ENCODE data around the gene LYPD3.

Gene LYPD3

DNA sequence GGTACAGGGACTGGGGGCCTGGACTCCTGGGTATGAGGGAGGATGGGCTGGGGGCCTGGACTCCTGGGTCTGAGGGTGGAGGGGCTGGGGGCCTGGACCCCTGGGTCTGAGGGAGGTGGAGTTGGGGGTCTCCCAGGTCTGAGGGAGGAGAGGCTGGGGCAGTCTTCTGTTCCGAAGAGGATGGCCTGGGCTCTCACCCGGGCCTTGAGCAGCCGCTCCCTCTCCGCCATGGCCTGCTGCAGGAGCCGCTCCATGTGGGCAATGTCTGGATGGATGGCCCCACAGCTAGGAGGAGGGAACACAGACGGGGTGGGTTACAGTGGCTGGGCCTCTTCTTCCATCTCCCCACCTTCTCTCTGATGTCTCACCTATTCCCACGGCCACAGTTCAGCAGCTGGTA, 21.0 kb upstream of the LYPD3 start:
- DNase-seq (ENCODE audit: low read depth, low spot score): no peak

DNA sequence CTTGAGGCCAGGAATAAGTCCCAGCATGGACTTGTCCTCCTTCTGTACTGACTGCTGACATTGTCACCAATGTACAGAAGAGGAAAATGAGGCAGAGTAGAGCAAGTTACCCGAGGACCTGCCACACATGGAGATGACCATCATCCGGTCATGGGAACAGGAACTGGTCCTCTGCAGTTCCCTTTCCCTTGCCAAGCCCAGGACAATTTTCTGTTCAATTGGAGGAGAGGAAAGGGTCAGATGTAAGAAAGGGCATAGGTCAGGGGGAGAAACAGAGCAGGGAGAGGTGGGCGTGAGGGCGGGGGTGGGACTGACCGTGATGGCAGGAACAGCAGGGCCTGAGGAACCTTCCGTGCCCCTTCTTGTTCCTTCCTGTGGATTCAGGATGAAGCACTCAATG, 20.5 kb upstream of the LYPD3 start:
- DNase-seq (ENCODE audit: low read depth, low spot score): no peak

DNA sequence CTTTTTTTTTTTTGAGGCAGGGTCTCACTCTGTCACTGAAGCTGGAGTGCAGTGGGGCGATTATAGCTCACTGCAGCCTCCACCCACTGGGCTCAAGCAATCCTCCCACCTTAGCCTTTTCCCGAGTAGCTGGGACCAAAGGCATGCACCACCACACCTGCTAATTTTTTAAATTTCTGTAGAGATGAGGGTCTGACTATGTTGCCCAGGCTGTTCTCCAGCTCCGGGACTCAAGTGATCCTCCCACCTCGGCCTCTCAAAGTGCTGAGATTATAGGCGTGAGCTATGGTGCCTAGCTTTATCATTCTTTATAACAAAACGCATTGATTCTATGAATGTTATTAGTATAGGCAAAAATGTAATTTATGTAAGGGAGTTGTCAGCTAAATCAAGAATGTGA, 17.9 kb upstream of the LYPD3 start:
- DNase-seq (ENCODE audit: low read depth, low spot score): no peak

DNA sequence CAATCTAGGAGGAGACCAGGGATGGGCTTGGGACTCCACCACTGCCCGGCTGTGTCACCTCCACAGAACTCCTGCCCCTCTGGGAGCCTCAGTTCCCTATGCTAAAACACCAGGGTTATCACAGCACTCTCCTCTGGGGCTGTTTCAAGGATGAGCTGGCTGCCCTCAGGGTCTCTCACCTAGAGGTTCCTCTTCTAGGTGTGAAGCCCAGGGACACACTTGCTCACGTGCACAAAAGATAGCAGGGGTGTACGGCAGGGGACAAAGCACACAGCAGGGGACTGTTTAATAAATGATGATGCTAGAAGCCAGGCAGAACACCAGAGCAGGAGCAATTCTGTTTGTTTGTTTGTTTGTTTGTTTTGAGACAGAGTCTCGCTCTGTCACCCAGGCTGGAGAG, 16.8 kb upstream of the LYPD3 start:
- peak; percentile 34 for DNase-seq (ENCODE audit: low read depth, low spot score)

DNA sequence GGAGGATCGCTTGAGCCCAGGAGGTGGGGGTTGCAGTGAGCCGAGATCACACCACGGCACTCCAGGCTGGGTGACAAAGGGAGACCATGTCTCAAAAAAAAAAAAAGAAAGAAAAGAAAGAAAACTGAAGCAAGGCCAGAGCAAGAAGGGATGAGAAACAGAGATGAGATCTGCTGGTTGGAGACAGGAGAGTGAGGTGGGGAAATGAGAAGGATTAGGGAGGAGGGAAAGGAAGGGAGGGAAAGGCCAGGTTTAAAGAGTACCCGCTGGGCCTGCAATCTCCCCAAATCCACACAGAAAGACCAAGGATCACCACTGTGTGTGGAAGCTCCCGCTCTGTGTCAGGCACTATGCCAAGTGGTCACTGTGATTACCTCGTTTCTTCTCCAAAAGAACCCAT, 16.3 kb upstream of the LYPD3 start:
- no peak for DNase-seq (ENCODE audit: low read depth, low spot score)

DNA sequence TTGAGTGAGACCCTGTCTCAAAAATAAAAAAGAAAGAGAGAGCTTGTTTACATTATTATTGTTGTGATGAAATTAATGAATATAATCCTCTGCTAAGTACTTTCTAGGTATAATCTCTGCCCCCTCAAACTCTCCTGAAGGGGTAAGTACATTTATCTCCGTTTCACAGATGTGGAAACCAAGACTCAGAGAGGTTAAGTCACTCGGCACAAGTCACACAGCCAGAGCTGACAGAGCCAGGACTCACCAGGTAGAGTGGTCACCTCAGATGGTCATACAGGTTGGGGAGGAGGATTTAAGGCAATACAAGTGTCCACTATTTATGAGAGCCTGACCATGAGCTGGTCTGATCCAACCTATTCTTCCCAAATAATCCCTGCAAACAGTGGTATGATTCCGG, 15.2 kb upstream of the LYPD3 start:
- DNase-seq (ENCODE audit: low read depth, low spot score): no peak

DNA sequence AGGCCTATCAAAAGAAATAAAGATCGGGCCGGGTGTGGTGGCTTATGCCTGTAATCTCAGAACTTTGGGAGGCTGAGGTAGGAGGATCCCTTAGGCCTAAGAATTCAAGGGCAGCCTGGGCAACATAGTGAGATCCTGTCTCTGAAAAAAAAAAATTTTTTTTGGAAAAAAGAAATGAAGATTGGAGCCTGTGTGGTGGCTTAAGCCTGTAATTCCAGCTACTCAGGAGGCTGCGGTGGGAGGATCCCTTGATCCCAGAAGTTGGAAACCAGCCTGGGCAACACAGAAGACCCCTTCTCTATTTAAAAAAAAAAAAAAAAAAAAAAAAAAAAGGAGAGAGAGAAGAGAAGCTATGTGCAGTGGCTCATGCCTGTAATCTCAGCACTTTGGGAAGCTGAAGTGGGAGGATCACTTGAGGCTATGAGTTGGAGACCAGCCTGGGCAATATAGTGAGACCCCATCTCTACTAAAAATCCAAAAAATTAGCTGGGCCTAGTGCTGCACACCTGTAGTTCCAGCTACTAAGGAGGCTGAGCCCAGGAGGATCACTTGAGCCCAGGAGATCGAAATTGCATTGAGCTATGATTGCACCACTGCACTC, 14.7 kb upstream of the LYPD3 start:
- no peak for DNase-seq (ENCODE audit: low read depth, low spot score)

DNA sequence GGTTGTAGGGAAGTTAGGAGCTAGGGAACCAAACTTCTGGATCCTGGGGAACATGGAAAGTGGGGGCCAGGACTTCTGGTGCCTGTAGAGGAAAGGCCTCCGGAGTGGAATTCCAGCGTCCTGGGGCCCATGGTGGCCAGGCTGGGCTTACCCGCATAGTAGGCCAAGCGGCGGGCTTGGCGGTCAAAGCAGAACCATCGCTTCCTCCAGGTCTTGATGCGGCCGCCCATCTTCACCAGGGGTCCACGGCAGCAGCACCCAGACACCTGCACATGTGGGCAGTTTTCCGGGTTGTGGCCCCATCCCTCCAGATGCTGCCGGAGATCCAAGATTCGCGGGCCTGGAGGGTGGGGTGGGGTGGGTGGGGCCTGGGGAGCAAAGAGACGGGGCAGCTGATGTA, 13.8 kb upstream of the LYPD3 start:
- no peak for DNase-seq (ENCODE audit: low read depth, low spot score)

DNA sequence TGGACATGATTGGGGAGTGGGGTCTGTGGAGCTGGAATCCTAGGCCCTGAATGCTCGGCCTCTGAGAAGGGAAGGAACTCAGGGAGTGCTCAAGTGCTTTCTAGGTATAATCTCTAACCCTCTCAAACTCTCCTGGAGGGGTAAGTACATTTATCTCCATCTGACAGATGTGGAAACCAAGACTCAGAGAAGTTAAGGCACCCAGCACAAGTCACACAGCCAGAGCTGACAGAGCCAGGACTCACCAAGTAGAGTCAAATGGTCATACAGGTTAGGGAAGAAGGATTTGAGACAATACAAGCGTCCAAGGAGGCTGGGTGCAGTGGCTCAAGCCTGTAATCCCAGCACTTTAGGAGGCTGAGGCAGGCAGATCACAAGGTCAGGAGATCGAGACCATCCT, 12.9 kb upstream of the LYPD3 start:
- DNase-seq (ENCODE audit: low read depth, low spot score): no peak

DNA sequence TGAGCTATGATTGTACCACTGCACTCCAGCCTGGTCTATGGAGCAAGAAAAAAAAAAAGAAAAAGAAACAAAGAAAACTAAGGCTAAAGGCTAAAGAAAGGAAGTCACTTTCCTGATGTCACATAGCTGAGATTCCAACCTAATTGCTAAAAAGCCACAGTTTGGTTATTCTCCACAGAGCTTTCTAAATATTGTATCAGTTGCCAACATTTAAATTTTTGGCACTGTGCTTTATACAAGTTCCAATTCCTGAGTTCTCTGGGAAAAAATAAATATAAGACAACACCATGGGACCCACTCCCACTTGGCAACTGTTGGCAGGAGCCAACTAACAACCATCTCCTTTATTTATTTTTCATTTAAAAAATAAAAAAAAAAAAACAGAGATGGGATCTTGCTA, 11.2 kb upstream of the LYPD3 start:
- DNase-seq (ENCODE audit: low read depth, low spot score): no peak

DNA sequence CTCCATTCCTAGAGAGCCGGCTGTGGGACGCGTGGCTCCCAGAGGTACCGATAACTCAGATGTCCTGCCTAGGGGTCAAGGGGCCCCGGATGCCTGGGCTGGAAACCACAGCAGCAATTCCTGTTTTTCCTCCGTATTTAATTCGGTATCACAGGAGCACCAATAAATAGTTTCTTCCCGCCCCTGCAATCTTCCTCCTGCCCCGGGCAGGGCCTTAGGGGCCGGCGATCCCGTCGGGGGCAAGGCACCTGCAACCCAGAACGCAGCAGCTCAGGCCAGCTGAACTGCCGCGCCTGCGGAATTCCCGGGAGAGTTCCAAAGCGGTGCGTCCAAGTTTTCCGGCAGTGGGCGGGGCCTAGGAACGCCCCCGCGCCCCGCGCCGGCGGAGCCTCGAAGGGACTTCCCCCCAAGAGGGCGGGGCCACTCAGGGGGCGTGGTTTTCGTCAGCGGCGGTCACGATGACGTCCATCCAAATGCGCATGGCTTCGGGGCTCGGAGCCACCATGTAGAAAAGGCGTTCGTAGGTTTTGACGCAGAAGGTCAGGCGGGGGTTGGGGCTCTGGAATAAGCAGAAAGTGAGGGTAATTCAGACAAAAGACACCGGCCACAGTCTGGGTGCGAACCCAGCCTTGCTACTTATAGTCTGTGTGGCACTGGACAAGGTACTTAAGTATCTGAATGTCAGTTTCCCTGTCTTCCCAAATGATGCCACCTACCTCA, 9.7 kb upstream of the LYPD3 start:
- DNase-seq (ENCODE audit: low read depth, low spot score): peak; percentile 97

DNA sequence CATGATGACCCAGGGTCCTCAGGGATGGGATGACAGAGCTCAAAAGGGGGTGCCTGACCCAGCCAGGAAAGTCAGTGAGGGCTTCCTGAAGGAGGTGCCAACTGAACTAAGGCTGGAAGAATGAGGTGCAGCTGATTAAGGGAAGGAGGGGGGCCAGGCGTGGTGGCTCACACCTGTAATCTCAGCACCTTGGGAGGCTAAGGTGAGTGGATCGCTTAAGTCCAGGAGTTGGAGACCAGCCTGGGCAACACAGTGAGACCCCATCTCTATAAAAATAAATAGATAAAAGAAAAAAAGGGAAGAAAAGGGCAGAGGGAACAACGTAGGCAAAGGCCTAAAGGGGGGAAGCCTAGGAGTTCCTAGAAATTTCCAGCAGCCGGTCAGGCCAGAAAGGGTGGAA, 9.1 kb upstream of the LYPD3 start:
- no peak for DNase-seq (ENCODE audit: low read depth, low spot score)

DNA sequence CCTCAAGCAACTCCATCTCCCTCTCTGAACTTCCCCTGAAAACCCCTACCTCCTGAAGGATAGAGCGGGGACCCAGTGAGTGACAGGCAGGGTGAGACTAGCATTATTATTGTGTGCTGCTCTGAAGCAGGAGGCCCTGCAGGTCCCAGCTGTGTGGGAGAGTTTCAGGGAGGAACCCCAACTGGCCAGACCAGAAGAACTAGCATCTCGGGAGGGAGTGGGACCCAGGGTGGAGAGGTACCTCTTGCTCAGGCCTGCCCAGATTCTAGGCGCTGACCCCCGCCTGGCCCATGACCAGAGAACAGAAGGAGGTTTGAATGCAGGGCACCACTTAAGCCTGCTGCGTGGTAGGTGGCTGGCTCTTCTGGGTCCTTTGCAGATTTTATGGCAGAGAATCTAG, 5.7 kb upstream of the LYPD3 start:
- DNase-seq (ENCODE audit: low read depth, low spot score): no peak

DNA sequence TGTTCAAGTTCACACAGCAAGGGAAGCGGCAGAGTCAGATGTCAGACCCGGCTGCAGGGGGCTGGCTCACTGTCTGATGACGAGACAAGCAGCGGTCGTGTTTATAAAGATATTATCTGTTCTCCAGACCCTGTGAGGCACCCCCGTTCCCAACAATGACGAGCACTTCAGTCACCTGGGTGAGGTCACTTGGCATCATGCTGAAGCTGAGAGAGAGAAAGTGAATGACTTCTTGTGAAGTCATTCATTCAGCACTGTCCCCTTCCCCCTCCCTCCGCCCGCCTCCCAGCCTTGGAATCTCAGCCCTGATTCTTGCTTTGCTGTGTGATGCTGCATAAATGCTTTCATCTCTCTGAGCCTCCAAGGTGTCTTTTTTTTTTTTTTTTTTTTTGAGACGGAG, 4.9 kb upstream of the LYPD3 start:
- DNase-seq (ENCODE audit: low read depth, low spot score): no peak

DNA sequence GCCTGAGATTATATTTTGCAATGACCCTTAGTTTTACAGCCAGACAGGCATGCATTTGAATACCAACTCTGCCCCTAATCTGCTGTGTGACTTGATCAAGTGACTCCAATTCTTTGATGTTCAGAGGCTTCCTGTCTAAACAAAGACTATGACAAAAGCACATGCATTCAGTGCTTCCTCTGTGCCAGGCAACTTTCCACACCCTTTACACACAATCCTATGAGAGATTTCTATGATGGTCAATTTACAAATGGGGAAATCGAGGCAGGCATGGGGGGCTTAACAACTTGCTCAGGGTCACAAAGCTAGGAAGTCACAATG, 3.7 kb upstream of the LYPD3 start:
- DNase-seq (ENCODE audit: low read depth, low spot score): no peak

DNA sequence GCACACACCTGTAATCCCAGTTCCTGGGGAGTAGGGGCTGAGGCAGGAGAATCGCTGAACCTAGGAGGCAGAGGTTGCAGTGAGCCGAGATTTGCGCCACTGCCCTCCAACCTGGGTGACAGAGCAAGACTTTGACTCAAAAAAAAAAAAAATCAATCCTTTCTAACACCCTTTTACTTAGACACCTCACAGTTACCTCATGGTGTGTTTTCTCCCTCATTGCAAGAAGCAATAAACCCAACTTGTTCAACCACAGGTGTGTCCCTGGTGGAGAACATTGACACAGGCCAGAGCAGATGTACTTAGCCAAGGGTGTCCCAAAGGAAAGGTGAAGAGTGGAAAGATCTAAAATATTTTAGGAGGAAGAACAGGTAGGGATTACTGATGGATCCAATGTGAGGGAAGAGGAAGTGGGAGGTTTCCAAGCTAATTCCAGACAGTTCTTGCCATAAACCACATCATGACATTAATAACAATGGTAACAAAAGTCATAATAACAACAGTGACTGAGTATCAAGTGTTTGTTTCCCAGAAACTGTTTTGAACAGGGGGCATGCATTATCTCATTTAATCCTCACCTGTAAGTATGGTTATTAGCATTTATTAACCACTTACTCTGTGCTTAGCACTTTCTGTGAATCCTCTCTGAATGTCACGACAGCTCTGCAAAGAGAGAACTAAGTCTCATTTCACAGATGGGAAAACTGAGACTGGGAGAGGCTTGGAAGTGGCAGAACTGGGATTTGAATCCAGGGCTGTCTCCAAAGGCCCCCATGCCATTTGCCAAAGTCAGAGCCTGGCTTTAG, 3.1 kb upstream of the LYPD3 start:
- no peak for DNase-seq (ENCODE audit: low read depth, low spot score)

DNA sequence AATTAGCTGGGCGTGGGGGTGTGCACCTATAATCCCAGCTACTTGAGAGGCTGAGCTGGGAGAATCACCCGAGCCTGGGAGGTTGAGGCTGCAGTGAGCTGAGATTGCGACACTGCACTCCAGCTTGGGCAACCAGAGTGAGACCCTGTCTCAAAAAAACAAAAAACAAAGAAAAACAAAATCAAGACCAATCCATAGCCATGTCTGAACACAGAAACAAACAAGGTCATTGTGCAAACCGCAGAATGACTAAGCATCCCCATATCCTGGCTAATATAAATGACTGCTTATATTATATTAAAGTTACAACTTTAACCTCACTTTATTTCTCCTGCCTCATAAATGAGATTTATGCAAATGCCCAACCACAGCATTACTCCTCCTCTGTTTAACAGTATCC, 2.3 kb upstream of the LYPD3 start:
- DNase-seq (ENCODE audit: low read depth, low spot score): no peak

DNA sequence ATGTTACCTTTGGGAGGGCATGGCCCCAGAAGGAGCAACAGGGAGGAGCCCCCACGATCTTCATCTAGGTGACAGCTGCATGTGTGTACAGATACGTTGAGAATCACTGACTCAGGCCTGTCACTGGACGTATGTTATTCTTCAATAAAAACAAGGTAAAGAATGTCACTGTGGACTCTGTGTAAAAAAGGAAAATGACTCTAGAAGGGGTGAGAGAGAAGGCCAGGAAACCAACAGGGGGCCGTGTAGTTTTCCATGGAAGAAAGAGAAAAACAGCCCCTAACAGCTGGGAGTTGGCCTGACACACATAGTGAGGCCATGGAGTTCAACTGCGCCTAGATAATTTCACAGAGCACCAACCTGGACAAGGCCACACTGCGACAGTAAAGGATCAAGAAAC, 1.9 kb upstream of the LYPD3 start:
- DNase-seq (ENCODE audit: low read depth, low spot score): no peak

DNA sequence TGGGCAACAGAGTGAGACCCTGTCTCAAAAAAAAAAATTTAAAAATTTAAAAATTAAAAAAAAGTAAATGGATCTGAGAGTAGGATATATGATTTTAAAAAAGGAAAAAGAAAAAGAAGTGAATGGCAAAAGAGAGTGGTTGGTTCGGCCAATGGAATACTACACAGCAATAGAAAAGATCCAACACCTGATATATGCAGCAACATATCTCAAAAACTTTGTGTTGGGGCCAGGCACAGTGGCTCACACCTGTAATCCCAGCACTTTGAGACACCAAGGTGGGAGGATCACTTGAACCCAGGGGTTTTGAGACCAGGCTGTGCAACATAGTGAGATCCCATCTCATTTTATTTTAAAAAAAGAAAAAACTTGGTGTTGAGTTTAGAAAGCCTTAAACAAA, 1.4 kb upstream of the LYPD3 start:
- no peak for DNase-seq (ENCODE audit: low read depth, low spot score)

DNA sequence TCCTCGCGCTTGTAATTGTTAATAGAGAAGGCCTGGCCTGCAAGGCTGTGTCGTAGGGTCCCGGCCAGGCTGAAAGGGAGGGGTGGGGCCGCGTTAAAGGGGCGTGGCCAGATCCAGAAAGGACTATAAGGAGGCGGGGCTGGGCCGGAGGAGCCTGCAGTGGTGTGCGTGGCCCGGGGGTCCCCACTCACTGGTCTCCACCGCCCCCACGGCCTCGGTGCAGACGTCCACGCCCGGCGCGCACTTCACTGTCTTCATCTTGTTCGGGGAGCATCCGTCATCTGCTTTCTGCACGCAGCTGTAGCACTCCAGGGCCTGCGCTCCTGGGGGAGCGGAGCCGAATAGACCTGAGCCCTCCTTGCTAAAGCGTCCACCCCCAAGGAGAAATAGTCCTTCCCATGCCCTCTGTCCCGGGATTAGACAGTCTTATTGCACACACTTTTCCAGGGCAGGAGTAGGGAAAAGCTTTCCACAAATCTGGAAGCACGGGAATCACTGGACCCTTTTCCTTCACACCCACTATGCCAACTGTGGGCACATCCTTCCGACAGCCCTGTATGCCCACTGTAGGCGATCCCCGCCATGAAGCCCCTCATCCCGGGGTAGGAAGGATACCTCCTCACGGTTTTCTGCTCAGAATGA, 1.2 kb downstream of the LYPD3 start:
- no peak for DNase-seq (ENCODE audit: low read depth, low spot score)

DNA sequence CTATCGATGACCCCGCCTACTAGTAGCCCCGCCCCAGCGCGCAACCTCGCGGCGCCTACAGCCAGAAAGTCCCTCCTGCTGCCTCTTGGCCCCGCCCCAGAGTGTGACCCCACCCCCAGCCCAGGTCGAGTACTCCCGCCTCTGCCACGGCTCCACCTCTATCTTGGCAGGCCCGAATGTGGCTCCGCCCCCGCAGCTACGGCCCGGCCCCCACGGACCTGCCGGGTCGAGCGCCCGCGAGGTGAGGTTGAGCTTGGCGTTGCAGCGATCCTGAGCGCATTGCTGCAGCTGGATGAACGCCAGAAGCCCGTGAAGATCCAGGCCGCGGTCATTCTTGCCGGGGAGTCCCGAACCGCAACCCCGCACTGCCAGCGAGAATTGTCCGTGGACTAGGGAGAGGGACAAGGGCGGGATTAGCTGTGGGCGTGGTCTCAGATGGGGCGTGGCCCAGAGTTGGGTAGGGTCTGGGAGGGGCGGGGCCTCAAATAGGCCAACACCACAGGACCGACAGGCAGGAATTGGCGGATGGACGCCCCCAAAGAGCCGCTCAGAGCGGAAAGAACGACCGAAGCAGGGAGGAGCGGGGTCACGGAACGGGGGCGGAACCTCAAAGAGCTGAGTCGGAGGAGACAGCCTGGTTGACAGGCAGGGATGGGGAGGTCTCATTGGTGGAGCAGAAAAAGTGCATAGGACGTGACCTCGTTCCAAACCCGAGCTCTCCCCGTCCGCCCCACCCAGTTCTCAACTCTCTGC, 1.9 kb downstream of the LYPD3 start:
- peak; percentile 96 for DNase-seq (ENCODE audit: low read depth, low spot score)

DNA sequence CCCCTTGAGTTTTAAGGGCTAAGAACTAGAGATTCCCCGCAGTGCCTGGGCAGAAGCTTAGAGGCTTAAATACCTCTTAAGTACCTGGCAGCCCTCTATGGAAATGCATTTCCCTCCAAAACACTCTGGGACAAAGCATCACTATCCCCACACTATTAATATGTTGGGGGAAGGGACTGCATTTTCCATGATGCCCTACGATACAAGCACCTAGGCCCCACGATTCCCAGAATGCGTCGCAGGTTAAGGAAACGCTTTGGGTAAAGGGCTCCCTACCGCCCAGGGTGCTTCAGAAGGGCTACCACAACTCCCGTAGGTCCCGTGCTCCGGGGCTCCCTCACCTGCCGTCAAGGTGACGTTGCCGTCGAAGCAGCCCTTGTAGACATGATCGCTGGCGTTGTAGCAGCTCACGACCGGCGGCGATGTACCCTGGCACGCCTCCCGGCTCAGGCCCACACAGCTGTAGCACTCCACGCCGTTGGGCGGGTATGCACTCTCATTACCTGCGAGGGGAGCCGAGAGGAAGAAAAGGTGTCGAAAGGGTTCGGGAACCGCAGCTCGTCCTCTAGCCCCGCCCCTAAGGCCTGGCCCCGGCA, 2.5 kb downstream of the LYPD3 start:
- no peak for DNase-seq (ENCODE audit: low read depth, low spot score)
